CD4-positive, CD25-positive, alpha-beta regulatory T cell (primary cell): ENCODE results near the gene PCBP4. TPM values are rescaled to one million over a fixed set of nuclear protein-coding genes. Genes with fewer than 3 reads are reported as not detected.

Experiments used
- ATAC-seq, 2 donors: fragments of 150-1000 bp; cut with Tn5 transposase; one replicate each; pipeline ENCODE4 v1.10.0; 2021; ENCODE audit warnings: low read depth in 2 of 2, moderate number of reproducible peaks in 2 of 2, moderate library complexity in 1 of 2
- DNase-seq, 3 donors: peaks; one replicate each; pipeline versions ENCODE4 v3.0.0 to v3.0.0-alpha.2; 2012 to 2022; ENCODE audit warnings: mixed read lengths in 1 of 3
- H3K27ac ChIP-seq: one replicate; pipeline ENCODE4 v1.7.0; 2013; ENCODE audit warnings: mild to moderate bottlenecking, low read length; ENCODE audit not compliant: insufficient read depth, poor library complexity, severe bottlenecking
- H3K27me3 ChIP-seq: one replicate; pipeline ENCODE4 v1.7.0; 2013; ENCODE audit warnings: low read length; ENCODE audit not compliant: control insufficient read depth, insufficient read depth
- H3K36me3 ChIP-seq: one replicate; pipeline ENCODE4 v1.7.0; 2013; ENCODE audit warnings: mild to moderate bottlenecking, low read length, moderate library complexity; ENCODE audit not compliant: control insufficient read depth, insufficient read depth
- H3K4me1 ChIP-seq: 2 replicates; pipeline ENCODE4 v1.7.0; 2013; ENCODE audit warnings: mild to moderate bottlenecking, low read length; ENCODE audit not compliant: insufficient read depth, control insufficient read depth, poor library complexity, severe bottlenecking
- H3K4me3 ChIP-seq: one replicate; pipeline ENCODE4 v1.7.0; 2013; ENCODE audit warnings: low read depth, mild to moderate bottlenecking, low read length, moderate library complexity
- H3K9me3 ChIP-seq, 2 experiments: 1 replicate in 1 of 2; 2 replicates in 1 of 2; pipeline ENCODE4 v1.7.0; 2013; ENCODE audit warnings: low read length in 2 of 2, mild to moderate bottlenecking in 1 of 2, moderate library complexity in 1 of 2; ENCODE audit not compliant: control insufficient read depth in 2 of 2
- H3K27ac Mint-ChIP-seq, 3 donors: one replicate each; pipeline ENCODE4 v1.8.0; 2020 to 2022; ENCODE audit warnings: mild to moderate bottlenecking in 3 of 3, mixed read lengths in 3 of 3, moderate library complexity in 2 of 3
- H3K27me3 Mint-ChIP-seq: one replicate; pipeline ENCODE4 v1.8.0; 2022; ENCODE audit warnings: mild to moderate bottlenecking, mixed read lengths
- H3K36me3 Mint-ChIP-seq: one replicate; pipeline ENCODE4 v1.8.0; 2020; ENCODE audit warnings: mixed read lengths
- H3K4me1 Mint-ChIP-seq, 4 donors: one replicate each; pipeline ENCODE4 v1.8.0; 2020 to 2022; ENCODE audit warnings: mixed read lengths in 4 of 4, mild to moderate bottlenecking in 1 of 4
- H3K4me3 Mint-ChIP-seq, 4 donors: one replicate each; pipeline ENCODE4 v1.8.0; 2020 to 2022; ENCODE audit warnings: mild to moderate bottlenecking in 4 of 4, mixed read lengths in 4 of 4, moderate library complexity in 3 of 4
- H3K9me3 Mint-ChIP-seq, 7 donors: one replicate each; pipeline ENCODE4 v1.8.0; 2020 to 2022; ENCODE audit warnings: mixed read lengths in 7 of 7, mild to moderate bottlenecking in 3 of 7, moderate library complexity in 2 of 7
- polyA plus RNA-seq, 4 donors: library from polyadenylated mRNA; unstranded; fragments of 300-500 nt; fragmentation: Illumina TruSeq; gene quantifications; one replicate each; pipeline ENCODE4 v1.2.3, GENCODE V29; 2021
- total RNA-seq: library from RNA; stranded (reverse); gene quantifications from one replicate; pipeline ENCODE4 v1.2.3, GENCODE V29; 2022

PCBP4 gene
- total and polyA plus RNA-seq, 5 donors from 2014 or later = 9.6 to 24.6 (median 13.7) TPM

- Mint-ChIP-seq H3K36me3 (no peaks in the 10 kb centered on the region), H3K27ac (peak overlapping the region; percentile 89 to 98 (median 96)), H3K27me3 (no peaks in the 10 kb centered on the region), H3K4me3 (peak overlapping the region; percentile 93 to 95 (median 94)), H3K9me3 (peaks cover 0 to 1% (median 0%) of the 10 kb centered on the region in 7 donors), H3K4me1 (peaks cover 8 to 37% (median 21%) of the 10 kb centered on the region in 4 donors)
- ATAC-seq = peak; percentile 4 to 8
- Histone ChIP-seq H3K36me3 (no peaks in the 10 kb centered on the region), H3K27ac (peak overlapping the region; percentile 85), H3K9me3 (no peaks in the 10 kb centered on the region), H3K4me1 (peaks cover 30% of the 10 kb centered on the region), H3K27me3 (no peaks in the 10 kb centered on the region), H3K4me3 (no peak overlapping the region)
- DNase-seq = no peak
These were observed 16.5 kb upstream of the PCBP4 start for GRCh38 chr3:51983578-51984268.

GRCh38 chr3:51982838-51983577 is 15.8 kb upstream of the PCBP4 start, which contains the start of gene ACY1:
Gene ACY1 (plus strand): TSS chr3:51983535. CDS start chr3:51984065, 530 bp downstream.
- peak within 1 kb of the TSS; percentile 96 to 98 (median 98) for H3K27ac Mint-ChIP-seq
- H3K4me1 Mint-ChIP-seq = peaks cover 8 to 40% (median 21%) of the 10 kb centered on the region in 4 donors
- no peaks in the 10 kb centered on the region for H3K36me3 Mint-ChIP-seq
- peak; percentile 56 to 82 (median 76) for DNase-seq
- H3K4me3 Mint-ChIP-seq = peak within 1 kb of the TSS; percentile 93 to 97 (median 94)
- H3K9me3 Mint-ChIP-seq = no peaks in the 10 kb centered on the region
- ATAC-seq = peak; percentile 67 to 71
- Histone ChIP-seq H3K27ac (peak within 1 kb of the TSS; percentile 85), H3K9me3 (no peaks in the 10 kb centered on the region), H3K4me1 (peaks cover 31% of the 10 kb centered on the region), H3K27me3 (no peaks in the 10 kb centered on the region), H3K36me3 (no peaks in the 10 kb centered on the region), H3K4me3 (peak within 1 kb of the TSS; percentile 86)
- no peaks in the 10 kb centered on the region for H3K27me3 Mint-ChIP-seq

GRCh38 chr3:51982352-51982837 is 15.1 kb upstream of the PCBP4 start:
- H3K9me3 ChIP-seq = no peaks in the 10 kb centered on the region
- peak overlapping the region; percentile 86 for H3K4me3 ChIP-seq
- Mint-ChIP-seq H3K4me3 (peak overlapping the region; percentile 93 to 97 (median 94)), H3K9me3 (no peaks in the 10 kb centered on the region), H3K36me3 (no peaks in the 10 kb centered on the region), H3K4me1 (peaks cover 9 to 42% (median 20%) of the 10 kb centered on the region in 4 donors), H3K27ac (peak overlapping the region; percentile 96 to 98 (median 98)), H3K27me3 (no peaks in the 10 kb centered on the region)
- no peaks in the 10 kb centered on the region for H3K36me3 ChIP-seq
- H3K27ac ChIP-seq = peak overlapping the region; percentile 85
- DNase-seq = peak in 2 of 3 donors; percentile 14 to 54
- H3K4me1 ChIP-seq = peaks cover 37% of the 10 kb centered on the region
- ATAC-seq = peak; percentile 16 to 22
- no peaks in the 10 kb centered on the region for H3K27me3 ChIP-seq

- Mint-ChIP-seq H3K36me3 (no peaks in the 10 kb centered on the region), H3K4me3 (no peak overlapping the region), H3K9me3 (no peaks in the 10 kb centered on the region), H3K4me1 (peaks cover 19 to 60% (median 28%) of the 10 kb centered on the region in 4 donors), H3K27me3 (no peaks in the 10 kb centered on the region), H3K27ac (no peak overlapping the region)
- H3K9me3 ChIP-seq = no peaks in the 10 kb centered on the region
- H3K27me3 ChIP-seq = no peaks in the 10 kb centered on the region
- H3K27ac ChIP-seq = no peak overlapping the region
- ATAC-seq (no peak), DNase-seq (no peak)
- no peak overlapping the region for H3K4me3 ChIP-seq
- H3K4me1 ChIP-seq = peaks cover 53% of the 10 kb centered on the region
- no peaks in the 10 kb centered on the region for H3K36me3 ChIP-seq
These were observed 13.0 kb upstream of the PCBP4 start for GRCh38 chr3:51980253-51980652.

- no peak overlapping the region for H3K27ac Mint-ChIP-seq
- peaks cover 24 to 58% (median 34%) of the 10 kb centered on the region in 4 donors for H3K4me1 Mint-ChIP-seq
- no peaks in the 10 kb centered on the region for H3K9me3 Mint-ChIP-seq
- no peaks in the 10 kb centered on the region for H3K27me3 ChIP-seq
- DNase-seq (no peak), ATAC-seq (no peak)
- peaks cover 59% of the 10 kb centered on the region for H3K4me1 ChIP-seq
- H3K27ac ChIP-seq = no peak overlapping the region
- peak overlapping the region in 1 of 4 donors; percentile 28 for H3K4me3 Mint-ChIP-seq
- no peaks in the 10 kb centered on the region for H3K9me3 ChIP-seq
- peaks cover 6% of the 10 kb centered on the region for H3K27me3 Mint-ChIP-seq
- no peak overlapping the region for H3K4me3 ChIP-seq
- no peaks in the 10 kb centered on the region for H3K36me3 Mint-ChIP-seq
- no peaks in the 10 kb centered on the region for H3K36me3 ChIP-seq
These were observed 10.9 kb upstream of the PCBP4 start for GRCh38 chr3:51978143-51978502.

GRCh38 chr3:51977446-51978142 is 10.3 kb upstream of the PCBP4 start:
- Mint-ChIP-seq H3K4me3 (peak overlapping the region; percentile 61 to 92 (median 78)), H3K9me3 (no peaks in the 10 kb centered on the region), H3K27ac (peak overlapping the region; percentile 60 to 85 (median 83)), H3K36me3 (no peaks in the 10 kb centered on the region), H3K4me1 (peaks cover 22 to 55% (median 31%) of the 10 kb centered on the region in 4 donors), H3K27me3 (peaks cover 6% of the 10 kb centered on the region)
- ATAC-seq (peak; percentile 35 to 48), DNase-seq (peak; percentile 32 to 68 (median 53))
- Histone ChIP-seq H3K27me3 (no peaks in the 10 kb centered on the region), H3K4me3 (no peak overlapping the region), H3K36me3 (no peaks in the 10 kb centered on the region), H3K9me3 (no peaks in the 10 kb centered on the region), H3K27ac (no peak overlapping the region), H3K4me1 (peaks cover 56% of the 10 kb centered on the region)

- DNase-seq (peak in 1 of 3 donors; percentile 41), ATAC-seq (no peak)
- no peaks in the 10 kb centered on the region for H3K36me3 ChIP-seq
- no peaks in the 10 kb centered on the region for H3K27me3 ChIP-seq
- Mint-ChIP-seq H3K4me3 (peak overlapping the region; percentile 59 to 97 (median 90)), H3K36me3 (no peaks in the 10 kb centered on the region), H3K4me1 (peaks cover 14 to 48% (median 26%) of the 10 kb centered on the region in 4 donors), H3K27me3 (peaks cover 6% of the 10 kb centered on the region), H3K9me3 (no peaks in the 10 kb centered on the region), H3K27ac (peak overlapping the region; percentile 88 to 95 (median 92))
- H3K4me3 ChIP-seq = peak overlapping the region; percentile 84
- peaks cover 42% of the 10 kb centered on the region for H3K4me1 ChIP-seq
- no peaks in the 10 kb centered on the region for H3K9me3 ChIP-seq
- H3K27ac ChIP-seq = peak overlapping the region; percentile 75
These were observed 8.7 kb upstream of the PCBP4 start for GRCh38 chr3:51975852-51976549.
